H9 (cell line): ENCODE measurements around the gene HHATL. TPM values are rescaled to one million over a fixed set of nuclear protein-coding genes. Genes with fewer than 3 reads are reported as not detected.

Source experiments
- DNase-seq: peaks from one replicate; pipeline ENCODE4 v3.0.0-alpha.2; 2017
- H2AFZ ChIP-seq: one replicate; pipeline ENCODE4 v1.6.1; 2013; ENCODE audit warnings: mild to moderate bottlenecking, low read length, control low read depth, moderate library complexity
- H2AK5ac ChIP-seq: 2 replicates; pipeline ENCODE4 v1.6.1; 2013; ENCODE audit warnings: low read length, control low read depth, mixed read lengths; ENCODE audit not compliant: insufficient read length
- H2BK120ac ChIP-seq: one replicate; pipeline ENCODE4 v1.6.1; 2013; ENCODE audit warnings: low read depth, mild to moderate bottlenecking, low read length, control low read depth, inconsistent platforms; ENCODE audit not compliant: poor library complexity, severe bottlenecking
- H2BK12ac ChIP-seq: 2 replicates; pipeline ENCODE4 v1.6.1; 2013; ENCODE audit warnings: low read length, control low read depth, mixed read lengths, low read depth; ENCODE audit not compliant: insufficient read length
- H2BK15ac ChIP-seq: 2 replicates; pipeline ENCODE4 v1.6.1; 2013; ENCODE audit warnings: low read depth, low read length, control low read depth
- H2BK20ac ChIP-seq: one replicate; pipeline ENCODE4 v1.6.1; 2013; ENCODE audit warnings: low read depth, mild to moderate bottlenecking, low read length, control low read depth, inconsistent platforms; ENCODE audit not compliant: poor library complexity, severe bottlenecking
- H2BK5ac ChIP-seq: 2 replicates; pipeline ENCODE4 v1.6.1; 2013; ENCODE audit warnings: low read length, control low read depth, mixed read lengths; ENCODE audit not compliant: insufficient read length
- H3K14ac ChIP-seq: 2 replicates; pipeline ENCODE4 v1.6.1; 2013; ENCODE audit warnings: low read length, control low read depth; ENCODE audit not compliant: insufficient read depth
- H3K18ac ChIP-seq: 2 replicates; pipeline ENCODE4 v1.6.1; 2013; ENCODE audit warnings: low read depth, mild to moderate bottlenecking, mixed read lengths, low read length, control low read depth; ENCODE audit not compliant: insufficient read length
- H3K23ac ChIP-seq: 2 replicates; pipeline ENCODE4 v1.6.1; 2013; ENCODE audit warnings: low read length, control low read depth, mixed read lengths, low read depth; ENCODE audit not compliant: insufficient read length
- H3K23me2 ChIP-seq: 2 replicates; pipeline ENCODE4 v1.6.1; 2013; ENCODE audit warnings: low read depth, mild to moderate bottlenecking, mixed read lengths, low read length, control low read depth; ENCODE audit not compliant: insufficient read length, poor library complexity, severe bottlenecking
- H3K27ac ChIP-seq: 2 replicates; pipeline ENCODE4 v1.5.1; 2013; ENCODE audit warnings: low read length, control low read depth, mixed read lengths, low read depth; ENCODE audit not compliant: insufficient read length
- H3K27me3 ChIP-seq: 2 replicates; pipeline ENCODE4 v1.6.1; 2013; ENCODE audit warnings: low read length, control low read depth, inconsistent platforms; ENCODE audit not compliant: insufficient read depth
- H3K4ac ChIP-seq: 2 replicates; pipeline ENCODE4 v1.6.1; 2013; ENCODE audit warnings: low read depth, mild to moderate bottlenecking, control low read depth, inconsistent platforms, low read length, moderate library complexity
- H3K4me1 ChIP-seq: 2 replicates; pipeline ENCODE4 v1.6.1; 2013; ENCODE audit warnings: low read length, control low read depth, inconsistent platforms; ENCODE audit not compliant: insufficient read depth
- H3K4me2 ChIP-seq: 2 replicates; pipeline ENCODE4 v1.6.1; 2013; ENCODE audit warnings: low read length, control low read depth, mixed read lengths; ENCODE audit not compliant: insufficient read length, insufficient read depth
- H3K56ac ChIP-seq: 2 replicates; pipeline ENCODE4 v1.6.1; 2013; ENCODE audit warnings: low read depth, mild to moderate bottlenecking, mixed read lengths, low read length, control low read depth; ENCODE audit not compliant: insufficient read length
- H3K79me1 ChIP-seq: 2 replicates; pipeline ENCODE4 v1.6.1; 2013; ENCODE audit warnings: low read depth, mild to moderate bottlenecking, moderate library complexity, low read length, control low read depth, inconsistent platforms; ENCODE audit not compliant: insufficient read depth, poor library complexity, severe bottlenecking
- H3K79me2 ChIP-seq: 2 replicates; pipeline ENCODE4 v1.6.1; 2013; ENCODE audit warnings: low read length, control low read depth, inconsistent platforms; ENCODE audit not compliant: insufficient read depth
- H3K9ac ChIP-seq: 2 replicates; pipeline ENCODE4 v1.6.1; 2013; ENCODE audit warnings: low read length, control low read depth, mixed read lengths; ENCODE audit not compliant: insufficient read length; ENCODE audit errors: extremely low read depth
- H3K9me3 ChIP-seq: one replicate; pipeline ENCODE4 v1.6.1; 2013; ENCODE audit warnings: low read depth, low read length, inconsistent platforms; ENCODE audit not compliant: control insufficient read depth
- H3T11ph ChIP-seq: one replicate; pipeline ENCODE4 v1.6.1; 2013; ENCODE audit warnings: mild to moderate bottlenecking, low read length, control low read depth, inconsistent platforms
- H4K20me1 ChIP-seq: one replicate; pipeline ENCODE4 v1.6.1; 2013; ENCODE audit not compliant: control insufficient read depth, insufficient read length, insufficient read depth
- H4K5ac ChIP-seq: 2 replicates; pipeline ENCODE4 v1.6.1; 2013; ENCODE audit warnings: low read depth, mild to moderate bottlenecking, mixed read lengths, low read length, control low read depth; ENCODE audit not compliant: insufficient read length
- H4K8ac ChIP-seq: replicated peaks from 2 replicates; pipeline ENCODE4 v1.6.1; 2013; ENCODE audit warnings: low read length, control low read depth, mixed read lengths, low read depth; ENCODE audit not compliant: insufficient read length
- H4K91ac ChIP-seq: 2 replicates; pipeline ENCODE4 v1.6.1; 2013; ENCODE audit warnings: low read depth, mild to moderate bottlenecking, moderate library complexity, mixed read lengths, low read length, control low read depth; ENCODE audit not compliant: insufficient read length
- H3K27ac Mint-ChIP-seq, 3 experiments: 2 replicates in 2 of 3; 3 replicates in 1 of 3; pipeline ENCODE4 v1.8.0; 2020 to 2021; ENCODE audit warnings: mixed read lengths in 3 of 3, mild to moderate bottlenecking in 1 of 3, moderate library complexity in 1 of 3
- H3K27me3 Mint-ChIP-seq: 2 replicates; pipeline ENCODE4 v1.8.0; 2021; ENCODE audit warnings: low read depth, mild to moderate bottlenecking, moderate library complexity, mixed read lengths
- H3K36me3 Mint-ChIP-seq, 3 experiments: 2 replicates in 2 of 3; 3 replicates in 1 of 3; pipeline ENCODE4 v1.8.0; 2020 to 2021; ENCODE audit warnings: low read depth in 3 of 3, mixed read lengths in 3 of 3; ENCODE audit not compliant: insufficient read depth in 1 of 3
- H3K4me1 Mint-ChIP-seq, 2 experiments: 2 replicates each; pipeline ENCODE4 v1.8.0; 2020; ENCODE audit warnings: mixed read lengths in 2 of 2
- H3K4me3 Mint-ChIP-seq, 2 experiments: 2 replicates in 1 of 2; 3 replicates in 1 of 2; pipeline ENCODE4 v1.8.0; 2020 to 2021; ENCODE audit warnings: mild to moderate bottlenecking in 2 of 2, mixed read lengths in 2 of 2, moderate library complexity in 1 of 2
- H3K9me3 Mint-ChIP-seq, 2 experiments: 2 replicates in 1 of 2; 3 replicates in 1 of 2; pipeline ENCODE4 v1.8.0; 2020; ENCODE audit warnings: mild to moderate bottlenecking in 2 of 2, mixed read lengths in 2 of 2, moderate library complexity in 1 of 2
- WGBS: extraction: QIAGEN DNeasy Blood & Tissue Kit; methylation state at CpG from one replicate; pipeline ENCODE4 v1.1.7; 2013; ENCODE audit warnings: missing lambda C conversion rate, low lambda C conversion rate, mixed read lengths; ENCODE audit not compliant: insufficient read length; ENCODE audit errors: extremely low coverage; 5-methylcytosine and 5-hydroxymethylcytosine counted together
- total RNA-seq: library from RNA; stranded (reverse); gene quantifications from 2 replicates; pipeline ENCODE4 v1.2.1, GENCODE V29; 2021
- TF ChIP-seq, protein P1 (sequence below): fragments of 200-600 bp; sonication (generic); conservative IDR thresholded peaks from 3 replicates; pipeline ENCODE4 v1.8.0; 2021; ENCODE audit warnings: antibody characterized with exemption, mild to moderate bottlenecking

HHATL gene
- total RNA-seq, 1 experiment from 2014 or later = 0.46 TPM

DNA sequence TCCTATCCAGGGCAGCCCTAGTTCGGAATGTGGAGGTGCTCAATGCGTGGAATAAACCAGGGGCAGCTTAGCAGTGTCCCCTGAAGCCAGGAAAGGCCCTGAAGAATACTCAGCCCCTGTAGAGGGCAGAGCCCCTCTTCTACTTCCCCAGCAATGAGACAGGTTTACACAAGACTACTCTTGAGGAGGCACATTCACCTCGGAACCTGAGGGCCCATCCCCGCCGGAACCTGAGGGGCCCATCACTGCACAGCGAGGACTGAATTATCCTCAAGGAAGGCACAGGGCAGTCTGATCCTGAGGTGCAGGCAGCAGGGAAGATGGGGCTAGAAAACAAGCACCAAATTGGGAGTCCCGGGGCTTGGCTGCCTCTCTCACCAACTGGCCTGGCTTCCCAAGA lies 48.2 kb upstream of the HHATL start:
- no peaks in the 10 kb centered on the region for H3K79me2 ChIP-seq
- Mint-ChIP-seq H3K4me3 (no peak overlapping the region), H3K27me3 (peaks cover 26% of the 10 kb centered on the region), H3K27ac (no peak overlapping the region; a peak in 1 of 7 replicates), H3K9me3 (no peaks in the 10 kb centered on the region), H3K36me3 (no peaks in the 10 kb centered on the region), H3K4me1 (peaks cover 23 to 27% of the 10 kb centered on the region in 2 experiments)
- H3K23ac ChIP-seq = no peak overlapping the region
- no peak overlapping the region for H2AK5ac ChIP-seq
- H2BK5ac ChIP-seq = no peak overlapping the region
- H4K8ac ChIP-seq = no peak overlapping the region
- H2BK20ac ChIP-seq = no peak overlapping the region
- H3K18ac ChIP-seq = no peak overlapping the region
- no peaks in the 10 kb centered on the region for H4K20me1 ChIP-seq
- no CpG with 5 or more reads among the region's 7 CpGs for WGBS
- H3K27ac ChIP-seq = no peak overlapping the region
- no peak overlapping the region for H3K4ac ChIP-seq
- H3K23me2 ChIP-seq = no peaks in the 10 kb centered on the region
- no peak overlapping the region for H2AFZ ChIP-seq
- no peaks in the 10 kb centered on the region for H3K4me1 ChIP-seq
- no peak overlapping the region for H4K5ac ChIP-seq
- H3K4me2 ChIP-seq = no peak overlapping the region
- H3T11ph ChIP-seq = no peak overlapping the region
- H3K27me3 ChIP-seq = no peaks in the 10 kb centered on the region
- no peak overlapping the region for H2BK120ac ChIP-seq
- H2BK15ac ChIP-seq = no peak overlapping the region
- no peak overlapping the region for H3K14ac ChIP-seq
- peak; percentile 18 for DNase-seq
- no peak overlapping the region for H3K9ac ChIP-seq
- TF ChIP-seq, protein P1, sequence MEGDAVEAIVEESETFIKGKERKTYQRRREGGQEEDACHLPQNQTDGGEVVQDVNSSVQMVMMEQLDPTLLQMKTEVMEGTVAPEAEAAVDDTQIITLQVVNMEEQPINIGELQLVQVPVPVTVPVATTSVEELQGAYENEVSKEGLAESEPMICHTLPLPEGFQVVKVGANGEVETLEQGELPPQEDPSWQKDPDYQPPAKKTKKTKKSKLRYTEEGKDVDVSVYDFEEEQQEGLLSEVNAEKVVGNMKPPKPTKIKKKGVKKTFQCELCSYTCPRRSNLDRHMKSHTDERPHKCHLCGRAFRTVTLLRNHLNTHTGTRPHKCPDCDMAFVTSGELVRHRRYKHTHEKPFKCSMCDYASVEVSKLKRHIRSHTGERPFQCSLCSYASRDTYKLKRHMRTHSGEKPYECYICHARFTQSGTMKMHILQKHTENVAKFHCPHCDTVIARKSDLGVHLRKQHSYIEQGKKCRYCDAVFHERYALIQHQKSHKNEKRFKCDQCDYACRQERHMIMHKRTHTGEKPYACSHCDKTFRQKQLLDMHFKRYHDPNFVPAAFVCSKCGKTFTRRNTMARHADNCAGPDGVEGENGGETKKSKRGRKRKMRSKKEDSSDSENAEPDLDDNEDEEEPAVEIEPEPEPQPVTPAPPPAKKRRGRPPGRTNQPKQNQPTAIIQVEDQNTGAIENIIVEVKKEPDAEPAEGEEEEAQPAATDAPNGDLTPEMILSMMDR = no peak
- H3K79me1 ChIP-seq = no peaks in the 10 kb centered on the region
- H4K91ac ChIP-seq = no peak overlapping the region
- no peak overlapping the region for H3K56ac ChIP-seq
- no peak overlapping the region for H2BK12ac ChIP-seq
- H3K9me3 ChIP-seq = no peaks in the 10 kb centered on the region
